ENCODE results near the gene ARFGAP2.
"Not testable (repeated sequence)": the region's sequence is repeated elsewhere in the genome, so short reads cannot be mapped to it uniquely, and the experiment has no call there.

GRCh38 chr11:47191137-47191536 is 14.5 kb upstream of the ARFGAP2 start:
- TF ChIP-seq FOXA1 (IDR thresholded peaks at IDR 0.05); L3MBTL2 (conservative IDR thresholded peaks at IDR 0.05); HDGF (IDR thresholded peaks at IDR 0.05; ENCODE audit: borderline replicate concordance); SUZ12 (IDR thresholded peaks at IDR 0.05); FOXM1 (IDR thresholded peaks at IDR 0.05; ENCODE audit: borderline replicate concordance): not testable (repeated sequence)

Data from HEK293T (cell line).